Neutrophil (primary cell): Measurements from ENCODE around the gene DARS2.
"Not testable (repeated sequence)": the region's sequence is repeated elsewhere in the genome, so short reads cannot be mapped to it uniquely, and the experiment has no call there.

Source experiments
- H3K27ac ChIP-seq: fragments of 200-600 bp; sonication (generic); 2 replicates; pipeline ENCODE4 v1.5.1; 2016; ENCODE audit warnings: mild to moderate bottlenecking, moderate library complexity
- H3K27me3 ChIP-seq: fragments of 200-600 bp; sonication (generic); 2 replicates; pipeline ENCODE4 v1.6.0; 2016; ENCODE audit warnings: mild to moderate bottlenecking
- H3K36me3 ChIP-seq: fragments of 200-600 bp; sonication (generic); 2 replicates; pipeline ENCODE4 v1.5.1; 2017
- H3K4me1 ChIP-seq, 2 experiments: fragments of 200-600 bp in 1 of 2; sonication (generic) in 1 of 2; 1 replicate in 1 of 2; 2 replicates in 1 of 2; pipeline versions ENCODE4 v1.5.1 to v1.6.1; 2013 to 2016; ENCODE audit warnings: low read depth in 1 of 2, low read length in 1 of 2, mild to moderate bottlenecking in 1 of 2, moderate library complexity in 1 of 2; ENCODE audit not compliant: control insufficient read depth in 1 of 2, insufficient read depth in 1 of 2
- H3K4me3 ChIP-seq, 2 experiments: fragments of 200-600 bp in 1 of 2; sonication (generic) in 1 of 2; 1 replicate in 1 of 2; 2 replicates in 1 of 2; pipeline ENCODE4 v1.5.1; 2013 to 2016; ENCODE audit warnings: low read depth in 1 of 2, low read length in 1 of 2, mild to moderate bottlenecking in 1 of 2, moderate library complexity in 1 of 2
- H3K9me3 ChIP-seq: fragments of 200-600 bp; sonication (generic); 2 replicates; pipeline ENCODE4 v1.5.1; 2016
- CTCF ChIP-seq: fragments of 200-600 bp; sonication (generic); IDR thresholded peaks from 2 replicates; pipeline ENCODE4 v1.5.1; 2016; ENCODE audit warnings: antibody characterized with exemption

DARS2 gene

GRCh38 chr1:173798078-173798477 lies 26.4 kb upstream of the DARS2 start:
- no peaks in the 10 kb centered on the region for H3K27me3 ChIP-seq
- no peak for TF ChIP-seq CTCF
- no peaks in the 10 kb centered on the region for H3K9me3 ChIP-seq
- H3K4me1 ChIP-seq: no peaks in the 10 kb centered on the region
- H3K36me3 ChIP-seq: peaks cover 28% of the 10 kb centered on the region
- no peak overlapping the region for H3K4me3 ChIP-seq
- H3K27ac ChIP-seq: no peak overlapping the region

GRCh38 chr1:173799995-173800394 lies 24.5 kb upstream of the DARS2 start:
- H3K36me3 ChIP-seq: peaks cover 38% of the 10 kb centered on the region
- not testable (repeated sequence) for H3K27me3 ChIP-seq, H3K27ac ChIP-seq, H3K4me3 ChIP-seq, H3K4me1 ChIP-seq, H3K9me3 ChIP-seq

- no peaks in the 10 kb centered on the region for H3K27me3 ChIP-seq
- no peak for TF ChIP-seq CTCF
- H3K36me3 ChIP-seq: peaks cover 55% of the 10 kb centered on the region
- no peak overlapping the region for H3K4me3 ChIP-seq
- H3K4me1 ChIP-seq: no peaks in the 10 kb centered on the region
- H3K9me3 ChIP-seq: no peaks in the 10 kb centered on the region
- H3K27ac ChIP-seq: no peak overlapping the region
Measured at GRCh38 chr1:173802961-173803360, 21.5 kb upstream of the DARS2 start.

GRCh38 chr1:173813654-173814053 lies 10.8 kb upstream of the DARS2 start:
- not testable (repeated sequence) for H3K27me3 ChIP-seq, H3K4me3 ChIP-seq, H3K4me1 ChIP-seq, H3K9me3 ChIP-seq, H3K27ac ChIP-seq
- peaks cover 16% of the 10 kb centered on the region for H3K36me3 ChIP-seq

GRCh38 chr1:173818459-173818858 lies 6.0 kb upstream of the DARS2 start:
- Histone ChIP-seq H3K9me3 (no peaks in the 10 kb centered on the region), H3K27ac (no peak overlapping the region), H3K36me3 (no peaks in the 10 kb centered on the region), H3K4me3 (no peak overlapping the region), H3K4me1 (peaks cover 5 to 6% of the 10 kb centered on the region in 2 experiments), H3K27me3 (no peaks in the 10 kb centered on the region)
- TF ChIP-seq CTCF: no peak

- Histone ChIP-seq H3K9me3 (no peaks in the 10 kb centered on the region), H3K27me3 (no peaks in the 10 kb centered on the region), H3K4me3 (no peak overlapping the region), H3K4me1 (peaks cover 12 to 22% of the 10 kb centered on the region in 2 experiments), H3K36me3 (no peaks in the 10 kb centered on the region), H3K27ac (no peak overlapping the region)
- TF ChIP-seq CTCF: no peak
Measured at GRCh38 chr1:173821680-173822079, 2.8 kb upstream of the DARS2 start.

- Histone ChIP-seq H3K4me3 (peak overlapping the region; percentile 77 to 88), H3K27me3 (no peaks in the 10 kb centered on the region), H3K9me3 (no peaks in the 10 kb centered on the region), H3K4me1 (peaks cover 12 to 22% of the 10 kb centered on the region in 2 experiments), H3K36me3 (no peaks in the 10 kb centered on the region), H3K27ac (peak overlapping the region; percentile 91)
- TF ChIP-seq CTCF: no peak
Measured at GRCh38 chr1:173823781-173824314, 625 bp upstream of the DARS2 start.
